Fibroblast of skin of left biceps (primary cell): ENCODE measurements around the gene IDH1.
"Not testable (repeated sequence)": the region's sequence is repeated elsewhere in the genome, so short reads cannot be mapped to it uniquely, and the experiment has no call there.

ENCODE experiments used
- DNase-seq, 2 experiments: peaks; one replicate each; pipeline ENCODE4 v3.0.0-alpha.2; 2013; ENCODE audit warnings: low read depth in 2 of 2

IDH1 gene

DNA sequence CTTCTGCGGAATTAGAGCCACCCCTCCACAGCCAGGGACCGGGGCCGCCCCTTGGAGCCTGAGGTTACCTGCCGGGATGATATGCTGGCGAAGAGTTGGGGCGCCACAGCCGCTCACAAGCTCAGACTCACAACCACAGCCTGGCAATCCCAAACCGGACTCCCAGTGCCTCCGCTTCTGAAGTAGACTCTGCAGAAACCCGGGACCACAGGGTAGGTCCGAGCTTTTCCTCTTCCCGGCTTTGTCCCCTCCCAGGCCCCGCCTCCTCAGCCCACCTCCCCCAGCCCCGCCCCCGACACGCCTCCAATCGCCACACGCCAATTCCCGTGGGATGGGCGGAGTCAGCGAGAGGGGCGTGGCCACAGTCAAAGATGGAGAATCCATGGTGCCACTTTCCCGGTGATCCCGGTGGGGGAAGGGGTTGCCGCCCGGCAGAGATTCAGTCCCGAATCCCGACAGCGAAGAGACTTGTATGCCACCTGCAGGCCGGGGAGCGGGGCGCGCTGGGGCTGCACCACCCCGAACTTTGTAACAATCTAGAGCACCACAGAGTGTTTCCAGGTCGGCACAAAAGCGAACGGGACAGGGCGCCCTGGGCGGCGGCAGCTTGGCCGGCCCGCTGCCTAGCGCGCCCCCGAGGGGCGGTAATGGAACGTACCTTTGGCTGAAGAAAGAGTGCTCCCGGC lies at the start of gene IDH1:
Gene IDH1 (minus strand): TSS at position 201 of the 686 bp plus-strand sequence. CDS start 3,520 bp downstream, outside the sequence.
- DNase-seq: peak; percentile 84 to 89

DNA sequence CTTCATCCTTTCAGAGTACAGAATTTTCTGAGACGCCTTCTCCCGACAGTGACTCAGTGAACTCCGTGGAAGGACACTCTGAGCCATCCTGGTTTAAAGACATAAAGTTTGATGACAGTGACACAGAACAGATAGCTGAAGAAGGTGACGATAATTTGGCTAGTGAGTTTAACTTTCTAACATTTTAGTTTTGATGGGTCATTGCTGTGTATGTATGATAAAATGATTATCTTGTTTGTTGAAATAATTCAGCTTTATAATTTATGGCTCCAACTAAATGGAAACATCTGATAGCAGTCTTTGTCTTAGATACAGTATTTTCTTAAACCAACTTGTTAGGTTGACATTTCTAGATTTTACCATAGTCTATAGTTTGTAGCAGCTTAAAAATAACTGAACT lies 49.3 kb upstream of the IDH1 start:
- DNase-seq: no peak

DNA sequence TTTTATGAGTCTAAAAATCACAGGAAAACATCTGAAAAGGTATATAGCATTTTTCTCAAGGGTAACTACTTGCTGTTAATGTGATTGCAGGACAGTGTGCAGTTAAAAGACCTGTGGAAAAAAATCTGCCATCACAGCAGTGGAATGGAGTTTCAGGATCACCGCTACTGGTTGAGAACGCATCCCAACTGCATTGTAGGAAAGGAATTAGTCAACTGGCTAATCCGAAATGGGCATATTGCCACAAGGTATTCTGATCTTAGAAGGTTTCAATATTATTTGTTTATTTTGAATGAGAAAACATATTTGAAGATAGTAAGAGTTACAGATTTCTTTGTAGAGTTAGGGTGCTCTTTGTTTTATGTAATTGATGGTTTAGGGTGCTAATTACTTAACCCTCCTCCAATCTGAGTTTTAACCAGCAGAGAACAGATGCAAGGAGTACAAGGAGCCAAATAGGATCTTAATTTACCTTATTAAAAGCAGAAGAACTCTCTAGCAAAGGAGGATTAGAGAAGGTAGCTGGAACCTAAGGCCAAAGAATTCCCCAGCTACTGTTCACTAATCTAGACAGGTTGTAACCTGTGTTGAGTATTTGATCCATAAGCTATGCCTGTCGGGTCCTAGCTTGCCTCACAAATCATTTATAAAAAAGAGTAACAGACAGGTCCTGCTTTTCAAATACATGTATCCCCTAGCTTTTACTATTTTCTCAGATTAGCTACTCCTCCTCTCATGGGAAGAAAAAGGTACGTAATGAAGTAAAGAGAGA lies 46.2 kb upstream of the IDH1 start:
- no peak for DNase-seq

DNA sequence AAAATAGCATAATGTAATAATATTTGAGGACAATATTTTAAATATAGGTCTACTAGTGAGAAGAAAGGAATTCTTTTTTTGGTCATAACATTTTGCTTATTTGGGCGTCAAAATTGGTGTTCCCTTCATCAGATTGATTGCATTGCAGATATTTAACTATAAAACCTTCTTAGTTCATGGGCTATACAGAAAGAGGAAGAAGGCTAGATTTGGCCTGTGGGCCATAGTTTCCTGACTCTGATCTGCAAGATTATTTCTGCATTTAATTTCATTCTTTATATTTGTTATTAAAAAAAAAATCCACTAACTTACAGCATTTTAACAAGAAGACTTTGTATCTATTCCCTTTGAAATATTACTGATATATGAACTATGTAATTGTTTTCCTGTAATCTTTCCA lies 43.1 kb upstream of the IDH1 start:
- DNase-seq: no peak

DNA sequence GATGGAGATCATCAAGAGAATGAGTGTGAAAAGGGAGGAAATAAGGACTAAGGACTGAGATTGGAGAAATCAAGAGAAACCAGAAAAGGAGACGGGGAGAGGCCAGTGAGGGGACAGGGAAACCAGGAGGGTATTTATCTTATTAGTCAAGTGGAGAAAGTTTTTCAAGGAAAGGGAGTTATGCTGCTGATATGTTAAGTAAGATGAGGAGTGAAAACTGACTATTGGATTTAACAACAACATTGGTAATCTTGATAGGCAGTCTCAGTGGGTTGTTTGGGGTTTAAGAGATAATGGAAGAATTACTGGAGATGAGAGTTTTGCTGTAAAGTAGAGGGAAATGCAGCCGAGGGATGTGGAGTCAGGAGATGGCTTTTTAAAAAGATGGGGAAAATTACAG lies 41.7 kb upstream of the IDH1 start:
- DNase-seq: no peak

DNA sequence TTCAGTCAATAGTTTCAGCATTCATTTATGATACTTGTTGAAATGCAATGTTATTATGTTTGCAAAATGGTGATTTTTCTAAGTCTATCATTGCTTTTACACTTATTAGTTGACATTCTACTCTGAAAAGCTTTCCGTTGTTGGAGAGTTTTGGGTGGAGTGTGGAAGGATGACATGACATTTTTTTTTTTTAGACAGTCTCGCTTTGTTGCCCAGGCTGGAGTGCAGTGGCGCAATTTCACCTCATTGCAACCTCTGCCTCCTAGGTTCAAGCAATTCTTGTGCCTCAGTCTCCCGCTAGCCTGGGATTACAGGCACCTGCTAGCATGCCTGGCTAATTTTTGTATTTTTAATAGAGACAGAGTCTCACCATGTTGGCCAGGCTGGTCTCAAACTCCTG lies 41.0 kb upstream of the IDH1 start:
- DNase-seq: no peak

DNA sequence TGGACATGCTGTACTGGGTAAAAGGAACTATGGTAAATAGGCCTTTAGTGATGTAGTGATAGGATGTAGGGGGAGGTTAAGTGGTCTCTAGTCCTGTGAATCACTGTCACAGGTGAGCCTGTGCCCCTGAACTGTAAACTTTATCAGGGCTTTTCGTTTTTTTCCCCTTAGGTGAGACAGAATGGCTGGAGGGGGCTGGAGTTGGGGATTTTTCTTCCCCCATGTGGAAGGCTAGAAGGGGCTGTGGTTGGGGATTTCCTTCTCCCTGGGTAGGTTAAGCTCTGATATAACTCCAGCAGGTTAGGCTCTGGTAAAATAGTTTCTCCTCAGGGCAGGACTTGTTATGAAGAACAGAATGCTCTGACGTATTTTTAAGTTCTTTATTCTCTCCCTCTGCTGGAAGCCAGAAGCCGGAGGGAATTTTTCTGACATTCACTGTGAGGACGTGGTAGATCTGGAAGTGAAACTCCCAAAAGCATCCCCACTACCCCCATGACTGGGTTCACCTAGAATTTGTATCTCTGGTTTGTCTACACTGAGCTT lies 39.7 kb upstream of the IDH1 start:
- DNase-seq: no peak

DNA sequence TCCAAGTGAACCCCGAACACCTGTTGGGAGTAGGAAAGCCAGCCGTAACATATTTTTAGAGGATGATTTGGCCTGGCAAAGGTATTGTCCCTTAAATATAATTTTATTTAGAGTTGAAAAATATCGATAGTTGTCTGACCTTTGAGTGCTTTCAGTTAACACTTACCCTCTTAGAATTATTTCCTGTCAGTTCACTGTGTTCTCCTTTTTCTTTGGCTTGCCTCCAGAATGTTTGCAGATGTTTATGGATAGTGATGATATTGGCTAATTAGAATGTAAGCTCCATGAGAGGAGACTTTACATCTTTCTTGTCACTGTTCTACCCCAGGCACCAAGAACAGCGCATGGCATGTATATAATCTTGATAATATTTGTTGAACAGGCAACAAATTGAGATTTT lies 31.0 kb upstream of the IDH1 start:
- DNase-seq: no peak

DNA sequence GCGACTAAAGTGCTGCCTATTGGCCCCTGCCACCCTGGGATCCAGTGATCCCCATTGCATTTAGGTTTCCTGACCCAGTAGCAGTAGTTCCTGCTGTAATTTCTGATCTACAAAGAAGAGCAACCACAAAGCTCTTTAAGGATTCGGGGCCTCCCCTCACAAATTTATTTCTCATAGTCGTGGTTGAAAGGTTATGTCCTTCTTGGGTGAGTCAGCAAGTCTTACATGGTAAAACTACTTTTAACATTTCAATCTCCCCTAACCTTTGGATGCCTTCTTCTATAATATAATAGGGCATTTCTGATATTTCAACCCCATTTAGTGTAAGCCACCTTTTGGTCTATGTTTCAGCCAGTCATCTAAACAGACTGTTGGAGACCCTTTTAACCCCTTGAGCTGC lies 26.1 kb upstream of the IDH1 start:
- DNase-seq: no peak

DNA sequence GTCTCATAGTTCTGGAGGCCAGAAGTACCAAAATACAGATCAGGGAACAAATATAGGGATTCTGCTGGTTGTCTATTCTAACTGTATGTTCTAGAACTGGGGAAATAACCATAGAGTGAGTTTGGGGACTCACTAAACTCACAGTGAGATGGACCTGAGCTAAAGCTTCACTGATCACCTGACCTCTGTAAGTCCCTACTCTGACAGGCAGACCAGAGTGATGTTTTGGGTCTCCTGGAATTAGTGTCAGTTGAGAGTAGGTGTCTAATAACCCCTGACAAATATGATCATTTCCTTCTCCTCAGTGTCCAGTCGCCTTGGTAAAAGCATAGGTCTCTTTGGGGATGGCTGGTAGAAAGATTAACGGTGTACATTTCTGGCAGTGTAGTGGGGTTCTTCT lies 25.4 kb upstream of the IDH1 start:
- DNase-seq: no peak

DNA sequence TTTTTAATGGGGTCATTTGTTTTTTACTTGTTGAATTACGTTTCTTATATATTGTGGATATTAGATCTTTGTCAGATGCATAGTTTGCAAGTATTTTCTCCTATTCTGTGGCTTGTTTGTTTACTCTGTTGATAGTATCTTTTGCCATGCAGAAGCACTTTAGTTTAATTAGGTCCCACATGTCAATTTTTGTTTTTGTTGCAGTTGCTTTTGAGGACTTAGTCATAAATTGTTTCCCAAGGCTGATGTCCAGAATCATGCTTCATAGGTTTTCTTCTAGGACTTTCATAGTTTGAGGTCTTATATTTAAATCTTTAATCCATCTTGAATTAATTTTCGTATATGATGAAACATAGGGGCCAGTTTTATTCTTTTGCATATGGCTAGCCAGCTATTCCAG lies 24.4 kb upstream of the IDH1 start:
- no peak for DNase-seq

DNA sequence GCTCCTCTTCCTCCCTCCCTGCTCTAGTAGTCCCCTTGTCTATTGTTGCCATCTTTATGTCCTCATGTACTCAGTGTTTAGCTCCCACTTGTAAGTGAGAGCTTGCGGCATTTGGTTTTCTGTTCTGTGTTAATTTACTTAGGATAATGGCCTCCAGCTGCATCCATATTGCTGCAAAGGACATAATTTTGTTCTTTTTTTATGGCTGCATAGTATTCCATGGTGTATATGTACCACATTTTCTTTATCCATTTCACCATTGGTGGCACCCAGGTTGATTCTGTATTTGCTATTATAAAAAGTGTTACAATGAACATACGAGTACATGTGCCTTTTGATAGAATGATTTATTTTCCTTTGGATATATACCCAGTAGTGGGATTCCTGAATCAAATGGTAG lies 23.7 kb upstream of the IDH1 start:
- no peak for DNase-seq

DNA sequence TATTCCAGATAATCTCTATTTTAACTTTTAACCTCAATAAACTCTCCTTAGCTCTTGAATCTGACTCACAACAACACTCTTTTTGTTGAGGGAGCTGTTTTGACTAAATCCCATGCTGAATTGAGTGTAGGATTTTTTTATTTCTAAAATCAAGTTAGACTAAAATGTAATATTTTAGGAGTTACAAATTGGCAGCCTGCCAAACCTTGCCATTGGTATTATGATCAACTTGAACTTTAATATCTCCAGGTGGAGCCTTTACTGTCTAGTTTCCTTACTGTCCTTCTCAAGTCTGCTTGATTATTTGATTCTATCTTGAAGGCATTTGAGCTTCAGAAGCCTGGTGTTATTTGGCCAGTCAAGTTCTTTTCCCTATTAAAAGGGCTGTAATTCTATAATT lies 19.9 kb upstream of the IDH1 start:
- DNase-seq: no peak

DNA sequence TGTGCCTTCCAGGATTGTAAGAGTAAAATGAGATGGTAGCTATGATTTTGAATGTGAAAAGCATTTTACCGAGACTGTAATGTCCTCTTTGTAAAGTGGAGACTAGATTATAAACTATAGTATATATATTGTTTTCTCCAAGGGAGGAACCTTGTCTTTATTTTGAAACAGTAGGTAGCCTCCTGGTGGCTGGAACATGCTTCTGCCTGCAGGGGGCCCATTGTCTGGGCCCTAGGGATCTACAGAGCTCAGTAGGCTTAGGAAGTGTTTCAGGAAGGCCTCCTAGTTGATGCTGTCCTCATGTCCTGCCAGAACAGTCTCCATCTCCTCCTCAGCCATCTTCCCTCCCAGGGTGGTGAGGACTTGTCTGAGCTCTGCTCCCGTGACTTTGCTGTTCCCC lies 14.2 kb upstream of the IDH1 start:
- no peak for DNase-seq

DNA sequence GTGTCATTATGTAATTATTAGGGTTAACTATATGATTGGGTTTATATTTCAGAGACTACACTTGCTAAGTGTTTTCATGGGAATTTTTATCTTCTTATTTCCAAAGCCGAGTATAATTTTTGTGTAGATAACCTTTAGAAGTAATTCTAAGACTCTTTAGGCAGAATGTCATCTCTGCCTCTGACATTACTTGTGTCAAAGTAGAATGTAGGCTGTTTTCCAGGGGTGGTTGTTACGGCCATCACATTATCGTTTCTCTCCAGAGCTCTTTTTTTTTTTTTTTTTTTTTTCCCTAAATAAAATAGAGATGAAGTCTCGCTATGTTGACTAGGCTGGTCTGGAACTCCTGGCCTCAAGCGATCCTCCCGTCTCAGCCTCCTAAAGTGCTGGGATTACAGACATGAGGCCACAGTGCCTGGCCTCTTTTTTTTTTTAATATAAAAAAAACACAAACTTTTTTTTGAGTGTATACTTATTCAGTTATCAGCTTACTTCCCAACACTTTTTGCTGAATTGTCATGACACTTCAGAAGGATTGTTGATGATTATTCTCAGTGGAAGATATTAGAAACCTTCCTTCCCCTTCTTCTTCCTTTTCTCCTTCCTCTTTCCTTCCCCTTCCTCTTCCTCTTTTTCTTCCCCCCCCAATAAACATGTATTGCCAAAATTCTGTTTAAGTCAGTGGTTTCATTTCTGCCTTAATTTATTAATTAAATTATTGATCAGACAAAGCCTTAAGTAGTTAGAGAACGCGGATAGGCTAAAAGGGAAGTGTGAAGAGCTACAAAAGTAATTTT lies 13.5 kb upstream of the IDH1 start:
- DNase-seq: no peak

DNA sequence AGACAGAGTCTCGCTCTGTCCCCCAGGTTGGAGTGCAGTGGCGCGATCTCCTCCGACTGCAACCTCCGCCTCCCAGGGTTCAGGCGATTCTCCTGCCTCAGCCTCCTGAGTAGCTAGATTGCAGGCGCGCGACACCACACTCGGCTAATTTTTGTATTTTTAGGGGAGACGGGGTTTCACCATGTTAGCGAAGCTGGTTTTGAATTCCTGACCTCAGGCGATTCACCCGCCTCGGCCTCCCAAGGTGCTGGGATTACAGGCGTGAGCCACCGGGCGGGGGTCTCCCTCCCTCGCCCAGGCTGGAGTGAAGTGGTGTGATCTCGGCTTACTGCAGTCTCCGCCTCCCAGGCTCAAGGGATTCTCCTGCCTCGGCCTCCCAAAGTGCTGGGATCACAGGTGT lies 12.7 kb upstream of the IDH1 start:
- not testable (repeated sequence) for DNase-seq

DNA sequence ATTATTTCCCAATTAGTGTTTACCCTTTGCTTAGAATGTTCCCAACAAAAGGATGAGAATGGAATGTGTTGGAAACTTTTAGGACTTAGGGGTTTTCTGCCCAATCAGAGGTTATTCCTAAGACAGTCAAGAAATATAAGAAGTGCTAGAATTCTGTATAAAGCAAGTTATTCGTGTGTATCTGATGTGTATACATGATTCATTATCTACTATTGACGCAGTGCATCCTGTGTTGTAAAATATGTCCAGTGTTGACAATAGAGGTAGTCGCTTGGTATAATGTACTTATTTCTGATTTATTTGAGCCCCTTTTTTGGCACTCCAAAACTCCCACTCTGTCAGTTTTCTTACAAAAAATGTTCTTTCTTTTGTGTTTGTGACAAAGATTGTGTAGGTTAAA lies 12.1 kb upstream of the IDH1 start:
- no peak for DNase-seq

DNA sequence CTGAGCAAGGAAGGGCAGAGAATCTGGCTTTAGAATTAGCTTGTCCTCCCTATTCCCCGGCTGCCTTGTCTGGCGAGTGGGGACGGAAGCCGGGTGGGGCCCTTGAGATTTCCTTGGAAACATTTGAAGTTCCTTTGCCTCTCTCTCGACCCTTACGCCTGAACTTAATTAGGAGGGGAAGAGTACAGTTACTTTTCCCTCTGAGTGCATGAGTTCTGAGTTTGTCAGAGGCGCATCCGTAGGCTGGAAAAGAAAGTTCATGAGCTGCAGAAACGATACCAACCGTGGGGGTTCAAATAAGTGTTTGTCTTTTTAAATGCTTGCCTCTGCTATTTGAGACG lies 11.7 kb upstream of the IDH1 start:
- no peak for DNase-seq

DNA sequence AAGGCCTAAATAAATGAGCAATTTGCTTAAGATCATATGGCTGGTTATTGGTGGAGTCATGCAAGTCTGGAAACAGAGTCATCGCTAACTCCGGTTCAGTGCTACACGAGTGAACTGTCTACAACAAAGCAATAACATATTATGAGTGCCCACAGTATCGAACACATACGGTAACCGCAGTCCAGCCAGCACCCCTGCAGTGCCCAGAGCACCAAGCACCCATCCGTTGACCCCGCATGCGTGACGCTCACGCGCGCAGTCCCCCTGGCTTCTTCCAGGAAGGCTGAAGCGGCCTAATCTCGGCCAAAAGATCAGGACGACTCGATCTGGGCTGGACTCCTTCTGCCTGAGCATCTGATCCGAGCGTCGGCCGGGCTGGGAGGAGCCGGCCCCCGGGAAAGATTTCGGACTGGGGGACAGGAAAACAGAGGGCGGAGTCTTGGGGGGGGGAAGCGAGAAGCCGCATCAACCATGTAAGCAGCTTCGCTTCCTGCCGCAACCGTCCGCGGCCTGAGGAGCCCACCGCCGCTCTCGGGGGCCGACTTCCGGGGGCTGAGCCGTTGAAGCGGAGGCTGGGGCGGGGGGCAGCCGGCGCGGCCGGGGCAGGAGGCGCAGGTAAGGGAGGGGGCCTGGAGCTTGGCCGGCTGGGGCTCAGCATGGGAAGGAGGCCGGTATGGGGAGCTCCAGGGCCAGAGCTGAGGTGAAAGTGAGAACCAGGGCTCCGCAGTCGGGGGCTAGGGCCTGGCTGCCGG lies 11.1 kb upstream of the IDH1 start, which contains the start of gene PIKFYVE:
Gene PIKFYVE (plus strand): TSS at position 455 of the 752 bp plus-strand sequence. CDS start 5,265 bp downstream, outside the sequence.
- peak; percentile 92 to 94 for DNase-seq

DNA sequence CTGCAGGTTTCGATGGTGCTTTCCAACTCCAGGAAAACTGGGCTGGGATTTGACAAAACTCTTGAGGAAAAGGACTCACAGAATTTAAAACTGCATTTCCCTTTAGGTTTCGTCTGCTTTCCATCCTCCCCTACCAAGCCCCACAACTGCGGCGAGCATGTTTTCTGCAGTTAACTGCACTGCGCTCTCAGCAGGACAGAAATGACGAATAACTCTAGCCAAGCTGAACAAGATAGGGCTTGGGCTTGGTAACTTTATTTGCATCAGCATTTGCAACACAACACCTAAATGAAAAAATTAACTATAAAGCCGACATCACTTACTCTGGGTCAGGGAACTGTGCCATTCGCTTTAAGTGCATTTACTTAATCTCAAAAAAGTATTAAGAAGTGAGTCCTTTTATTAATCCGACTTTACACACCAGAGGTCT lies 10.5 kb upstream of the IDH1 start:
- DNase-seq: peak in 1 of 2 experiments; percentile 6
